ENCODE results near the gene ATP8B1.

GRCh38 chr18:57792631-57793301, 10.3 kb downstream of the ATP8B1 start:
- TF ChIP-seq CTCF (IDR thresholded peaks at IDR 0.05 in 2 of 3, conservative IDR thresholded peaks at IDR 0.05 in 1 of 3; ENCODE audit: borderline replicate concordance in 1 of 3, insufficient read depth in 1 of 3, low read depth in 2 of 3, low read length in 2 of 3) (no peak), POLR2A (IDR thresholded peaks at IDR 0.05; ENCODE audit: borderline replicate concordance, extremely low read depth, insufficient read depth, insufficient read length) (no peak), TCF7L2 (IDR thresholded peaks at IDR 0.05; ENCODE audit: borderline replicate concordance, extremely low read depth, insufficient read depth, insufficient read length) (no peak), EZH2 (IDR thresholded peaks at IDR 0.05) (no peak), ATF3 (IDR thresholded peaks at IDR 0.05) (no peak)
- TF ChIP-seq, protein P1, sequence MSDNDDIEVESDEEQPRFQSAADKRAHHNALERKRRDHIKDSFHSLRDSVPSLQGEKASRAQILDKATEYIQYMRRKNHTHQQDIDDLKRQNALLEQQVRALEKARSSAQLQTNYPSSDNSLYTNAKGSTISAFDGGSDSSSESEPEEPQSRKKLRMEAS (IDR thresholded peaks at IDR 0.05), result no peak

All from HCT116 (cell line).